ENCODE results near the gene PDE3B. TPM values are rescaled to one million over a fixed set of nuclear protein-coding genes. Genes with fewer than 3 reads are reported as not detected.
A peak's percentile ranks its signal among the peaks of the same experiment; 100 is the strongest.
"Not testable (repeated sequence)": the region's sequence is repeated elsewhere in the genome, so short reads cannot be mapped to it uniquely, and the experiment has no call there.

The PDE3B gene
- total RNA-seq, 1 donor from 2014 or later: 14.1 TPM

GRCh38 chr11:14687456-14687855 is 43.9 kb downstream of the PDE3B start:
- H3K4me1 Mint-ChIP-seq (ENCODE audit: low read depth, unreplicated experiment): peaks cover 7% of the 10 kb centered on the region
- H3K27me3 Mint-ChIP-seq (ENCODE audit: unreplicated experiment): no peaks in the 10 kb centered on the region
- peak overlapping the region; percentile 17 for H3K27ac Mint-ChIP-seq (ENCODE audit: unreplicated experiment)
- H3K4me3 Mint-ChIP-seq (ENCODE audit: unreplicated experiment): peak overlapping the region; percentile 19
- DNase-seq: no peak
- H3K36me3 Mint-ChIP-seq (ENCODE audit: unreplicated experiment): peaks cover 1% of the 10 kb centered on the region
- no peaks in the 10 kb centered on the region for H3K9me3 Mint-ChIP-seq (ENCODE audit: unreplicated experiment)
- no peak for TF ChIP-seq CTCF (IDR thresholded peaks at IDR 0.05; ENCODE audit: partially characterized antibody, unreplicated experiment)

- peak overlapping the region; percentile 40 for H3K4me3 Mint-ChIP-seq (ENCODE audit: unreplicated experiment)
- peaks cover 8% of the 10 kb centered on the region for H3K36me3 Mint-ChIP-seq (ENCODE audit: unreplicated experiment)
- H3K27ac Mint-ChIP-seq (ENCODE audit: unreplicated experiment): no peak overlapping the region
- no peaks in the 10 kb centered on the region for H3K9me3 Mint-ChIP-seq (ENCODE audit: unreplicated experiment)
- no peak for DNase-seq
- peaks cover 7% of the 10 kb centered on the region for H3K4me1 Mint-ChIP-seq (ENCODE audit: low read depth, unreplicated experiment)
- no peaks in the 10 kb centered on the region for H3K27me3 Mint-ChIP-seq (ENCODE audit: unreplicated experiment)
- TF ChIP-seq CTCF (IDR thresholded peaks at IDR 0.05; ENCODE audit: partially characterized antibody, unreplicated experiment): no peak
Observed at GRCh38 chr11:14687943-14688627, 44.5 kb downstream of the PDE3B start.

GRCh38 chr11:14695656-14696055 is 52.1 kb downstream of the PDE3B start:
- not testable (repeated sequence) for H3K4me1 Mint-ChIP-seq (ENCODE audit: low read depth, unreplicated experiment); H3K4me3 Mint-ChIP-seq (ENCODE audit: unreplicated experiment); H3K27ac Mint-ChIP-seq (ENCODE audit: unreplicated experiment); H3K27me3 Mint-ChIP-seq (ENCODE audit: unreplicated experiment); H3K9me3 Mint-ChIP-seq (ENCODE audit: unreplicated experiment); DNase-seq
- peaks cover 27% of the 10 kb centered on the region for H3K36me3 Mint-ChIP-seq (ENCODE audit: unreplicated experiment)

- Mint-ChIP-seq H3K27me3 (ENCODE audit: unreplicated experiment) (no peaks in the 10 kb centered on the region), H3K4me3 (ENCODE audit: unreplicated experiment) (no peak overlapping the region), H3K27ac (ENCODE audit: unreplicated experiment) (no peak overlapping the region), H3K4me1 (ENCODE audit: low read depth, unreplicated experiment) (no peaks in the 10 kb centered on the region), H3K9me3 (ENCODE audit: unreplicated experiment) (peaks cover 5% of the 10 kb centered on the region), H3K36me3 (ENCODE audit: unreplicated experiment) (peaks cover 17% of the 10 kb centered on the region)
- DNase-seq: no peak
- TF ChIP-seq CTCF (IDR thresholded peaks at IDR 0.05; ENCODE audit: partially characterized antibody, unreplicated experiment): no peak
Observed at GRCh38 chr11:14698771-14699170, 55.2 kb downstream of the PDE3B start.

- Mint-ChIP-seq H3K4me1 (ENCODE audit: low read depth, unreplicated experiment) (no peaks in the 10 kb centered on the region), H3K9me3 (ENCODE audit: unreplicated experiment) (peaks cover 5% of the 10 kb centered on the region), H3K27me3 (ENCODE audit: unreplicated experiment) (no peaks in the 10 kb centered on the region), H3K36me3 (ENCODE audit: unreplicated experiment) (peaks cover 8% of the 10 kb centered on the region), H3K4me3 (ENCODE audit: unreplicated experiment) (no peak overlapping the region), H3K27ac (ENCODE audit: unreplicated experiment) (no peak overlapping the region)
- no peak for TF ChIP-seq CTCF (IDR thresholded peaks at IDR 0.05; ENCODE audit: partially characterized antibody, unreplicated experiment)
- no peak for DNase-seq
Observed at GRCh38 chr11:14700593-14700992, 57.0 kb downstream of the PDE3B start.
